HG03565 (cell line): ENCODE measurements around the gene OR52B6.
"Not testable (repeated sequence)": the region's sequence is repeated elsewhere in the genome, so short reads cannot be mapped to it uniquely, and the experiment has no call there.

Source experiments
- ATAC-seq: cut with Tn5 transposase; IDR thresholded peaks from one replicate; pipeline ENCODE4 v1.9.1; 2021; ENCODE audit warnings: mild to moderate bottlenecking, moderate library complexity; ENCODE audit not compliant: unreplicated experiment

The OR52B6 gene, protein sequence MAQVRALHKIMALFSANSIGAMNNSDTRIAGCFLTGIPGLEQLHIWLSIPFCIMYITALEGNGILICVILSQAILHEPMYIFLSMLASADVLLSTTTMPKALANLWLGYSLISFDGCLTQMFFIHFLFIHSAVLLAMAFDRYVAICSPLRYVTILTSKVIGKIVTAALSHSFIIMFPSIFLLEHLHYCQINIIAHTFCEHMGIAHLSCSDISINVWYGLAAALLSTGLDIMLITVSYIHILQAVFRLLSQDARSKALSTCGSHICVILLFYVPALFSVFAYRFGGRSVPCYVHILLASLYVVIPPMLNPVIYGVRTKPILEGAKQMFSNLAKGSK

DNA sequence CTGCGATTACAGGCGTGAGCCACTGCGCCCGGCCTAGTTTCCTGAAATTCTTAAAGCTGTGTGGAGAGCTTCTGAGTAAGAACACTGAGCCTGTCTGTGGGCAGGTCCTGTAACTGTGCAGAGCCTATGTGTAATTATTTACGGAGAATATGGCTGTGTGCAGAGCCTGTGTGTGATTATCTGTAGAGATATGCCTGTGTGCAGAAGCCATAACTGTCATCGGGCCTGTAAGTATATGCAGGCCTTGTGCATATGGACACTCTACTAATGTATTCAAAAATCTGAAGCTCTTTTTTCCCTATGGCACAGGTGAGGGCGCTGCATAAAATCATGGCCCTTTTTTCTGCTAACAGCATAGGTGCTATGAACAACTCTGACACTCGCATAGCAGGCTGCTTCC, at the start of gene OR52B6:
Gene OR52B6, plus strand, starts transcription at position 301 of the 400 bp plus-strand sequence. Its CDS starts 0 bp downstream, at position 301.
- no peak for ATAC-seq

DNA sequence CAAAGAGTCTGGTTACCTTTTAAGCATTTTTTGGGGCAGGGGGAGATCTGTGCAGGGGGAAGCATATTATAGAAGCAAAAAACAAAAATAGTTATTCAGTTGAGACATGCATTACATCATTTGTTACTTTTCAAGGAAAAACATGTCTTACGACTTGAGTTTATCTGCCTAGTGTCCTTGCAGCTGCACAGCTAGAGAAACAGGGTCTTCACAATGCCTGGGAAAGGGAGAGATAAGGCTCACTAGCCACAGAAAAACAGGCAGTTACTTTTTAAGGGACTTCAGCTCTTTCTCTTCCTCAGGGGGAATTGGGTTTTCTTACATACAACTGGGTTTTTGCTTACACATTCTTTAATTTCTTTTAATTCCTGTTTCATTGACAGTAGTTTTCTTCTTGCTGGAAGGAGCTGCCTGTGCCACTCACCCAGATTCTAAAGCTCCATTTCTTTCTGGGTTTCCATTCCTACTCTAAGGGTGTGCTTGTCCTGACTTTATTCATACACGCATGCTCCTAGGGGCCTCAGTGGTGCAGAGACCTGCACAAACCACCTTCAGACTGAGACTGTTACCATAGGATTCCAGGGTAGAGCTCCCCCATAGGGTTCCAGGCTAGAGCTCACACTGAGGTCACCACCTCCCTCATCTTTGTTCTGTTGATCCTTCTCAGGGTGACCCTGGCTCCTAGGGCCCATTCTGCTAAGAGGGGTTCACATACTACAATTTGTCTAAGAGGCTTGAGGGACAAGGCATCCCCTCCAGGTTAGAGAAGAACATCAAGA, 49.4 kb upstream of the OR52B6 start:
- no peak for ATAC-seq

DNA sequence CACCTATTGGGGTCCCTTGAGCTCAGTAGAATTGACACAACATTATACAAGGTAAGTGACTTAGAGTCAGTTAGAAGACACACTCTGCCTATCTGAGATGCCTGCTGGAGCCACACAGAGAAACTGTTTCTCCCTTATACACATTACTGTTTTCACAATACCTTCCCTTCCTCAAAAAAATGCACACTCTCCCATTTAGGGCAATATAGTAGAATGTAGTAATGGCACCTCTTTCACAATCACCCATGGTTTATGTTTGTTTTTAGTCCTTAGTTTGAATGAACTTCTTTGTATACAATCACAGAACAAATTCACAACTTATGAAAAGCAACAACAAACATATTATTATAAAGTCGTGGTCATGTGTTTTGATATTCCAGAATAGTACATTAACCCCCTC, 46.6 kb upstream of the OR52B6 start:
- no peak for ATAC-seq

DNA sequence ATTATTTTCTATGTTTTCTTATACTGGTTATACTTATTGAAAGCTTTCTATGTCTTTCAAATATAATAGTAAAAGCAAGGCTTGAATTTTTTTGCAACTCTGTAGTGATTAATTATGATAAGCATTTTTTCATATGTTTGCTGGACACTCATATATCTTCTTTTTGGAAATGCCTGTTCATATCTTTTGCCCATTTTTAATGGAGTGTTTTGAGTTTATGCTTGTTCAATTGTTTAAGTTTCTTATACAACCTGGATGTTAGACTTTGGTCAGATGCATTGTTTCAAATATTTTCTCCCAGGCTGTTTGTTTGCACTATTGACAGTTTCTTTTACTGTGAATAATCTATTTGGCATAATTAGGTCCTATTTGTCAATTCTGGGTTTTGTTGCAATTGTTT, 44.2 kb upstream of the OR52B6 start:
- no peak for ATAC-seq

DNA sequence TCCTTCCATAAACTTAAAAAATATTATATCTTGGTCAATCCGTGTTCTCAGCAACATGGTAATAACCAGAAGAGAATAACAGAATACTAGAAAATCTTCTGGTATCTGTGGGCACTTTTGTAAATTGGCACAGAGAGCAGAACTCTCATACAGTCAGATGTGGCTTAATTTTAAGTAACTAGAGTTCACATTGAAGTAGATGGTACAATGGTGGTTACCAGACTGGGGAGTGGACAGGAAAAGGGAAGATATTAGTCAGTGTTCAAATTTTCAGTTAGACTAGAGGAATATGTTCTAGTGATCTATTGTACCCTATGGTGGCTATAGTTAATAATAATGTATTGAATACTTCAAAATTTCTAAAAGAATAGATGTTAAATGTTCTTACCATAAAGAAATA, 39.2 kb upstream of the OR52B6 start:
- ATAC-seq = no peak

DNA sequence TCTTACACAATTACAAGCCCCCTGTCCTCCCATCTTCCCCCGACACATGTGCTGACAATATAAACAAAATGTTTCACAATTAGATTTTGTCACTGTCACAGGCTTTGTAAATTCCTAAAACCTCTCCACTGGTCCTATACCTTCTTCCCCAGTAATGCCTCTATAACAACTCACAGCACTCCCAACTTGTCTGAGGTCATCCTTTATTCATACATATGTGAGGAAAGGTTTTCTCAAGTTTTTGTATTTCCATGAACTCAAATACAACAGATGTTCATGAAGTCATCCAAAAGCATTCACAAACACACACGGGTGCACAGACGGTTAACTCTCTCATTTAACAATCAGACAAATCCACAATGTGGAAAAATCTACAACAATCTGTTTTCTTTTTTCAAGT, 34.2 kb upstream of the OR52B6 start:
- ATAC-seq = no peak

DNA sequence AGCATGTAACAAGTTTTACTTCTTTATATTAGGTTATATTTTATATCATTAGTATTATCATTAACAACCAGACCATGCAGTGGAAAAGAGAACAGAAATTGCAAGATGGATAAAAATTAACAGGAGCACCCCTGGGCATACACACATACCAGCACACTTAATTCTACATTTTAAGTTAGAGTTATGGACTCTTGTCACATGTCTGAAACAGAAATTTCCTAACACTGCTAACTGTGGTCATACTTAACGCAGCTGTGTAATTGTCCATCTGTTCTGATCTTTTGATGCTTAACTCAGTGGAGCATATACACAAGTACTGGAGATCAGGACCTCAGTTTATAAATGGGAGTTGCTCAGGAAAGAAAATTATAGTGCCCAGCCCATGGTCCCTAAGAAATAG, 32.7 kb upstream of the OR52B6 start:
- ATAC-seq = peak; percentile 35

DNA sequence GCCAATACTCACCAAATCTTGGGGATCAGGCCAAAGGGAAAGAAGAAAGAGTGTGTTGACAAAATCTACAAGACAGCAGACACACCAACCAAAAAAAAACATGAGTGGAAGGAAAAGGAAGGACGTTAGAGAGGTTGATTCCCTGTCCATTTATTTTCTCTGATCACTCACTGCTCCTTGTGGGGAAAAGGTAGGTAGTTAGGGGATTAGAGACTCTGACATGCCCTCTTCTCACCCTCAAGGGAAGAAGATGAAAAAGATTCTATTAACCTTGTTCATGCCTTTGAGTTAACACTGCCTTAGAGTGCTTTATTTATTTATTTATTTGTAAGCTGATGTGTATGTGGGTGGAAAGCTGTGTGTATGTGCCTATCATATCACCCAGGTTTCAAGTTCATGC, 32.2 kb upstream of the OR52B6 start, which contains the start of gene OR52H1:
Gene OR52H1, minus strand, starts transcription at position 101 of the 400 bp plus-strand sequence. CDS start 3,035 bp downstream, outside the sequence.
- no peak for ATAC-seq

DNA sequence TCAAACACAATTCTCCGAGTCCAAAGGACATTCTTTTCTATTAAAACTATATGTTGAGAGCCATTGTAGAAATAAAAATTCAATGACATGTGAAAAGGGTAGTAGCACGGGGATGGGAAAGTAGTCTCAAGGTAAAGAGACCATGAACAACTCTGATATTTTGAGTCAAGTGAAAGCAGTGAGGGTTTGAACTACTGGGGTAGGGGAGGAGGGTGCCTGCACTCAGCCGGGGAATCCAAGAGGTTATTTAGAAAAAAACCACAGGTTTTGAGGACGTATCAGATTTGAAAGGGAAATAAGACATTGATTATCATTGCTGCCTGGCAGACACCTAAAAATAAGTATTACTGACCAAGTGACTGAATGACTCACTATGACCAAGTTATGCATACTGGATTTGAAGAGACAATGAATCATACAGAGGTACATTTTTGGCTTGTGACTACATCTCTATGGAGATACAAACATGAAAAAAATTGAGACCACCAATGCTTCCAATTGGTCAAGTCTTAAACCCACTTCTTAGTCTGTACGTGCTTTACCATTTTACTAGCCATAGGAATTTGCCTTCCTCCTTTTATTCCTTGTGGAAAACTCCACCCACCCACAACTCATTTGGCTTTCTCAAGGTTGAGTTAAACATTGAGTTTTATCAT, 30.1 kb upstream of the OR52B6 start:
- ATAC-seq = peak; percentile 62

DNA sequence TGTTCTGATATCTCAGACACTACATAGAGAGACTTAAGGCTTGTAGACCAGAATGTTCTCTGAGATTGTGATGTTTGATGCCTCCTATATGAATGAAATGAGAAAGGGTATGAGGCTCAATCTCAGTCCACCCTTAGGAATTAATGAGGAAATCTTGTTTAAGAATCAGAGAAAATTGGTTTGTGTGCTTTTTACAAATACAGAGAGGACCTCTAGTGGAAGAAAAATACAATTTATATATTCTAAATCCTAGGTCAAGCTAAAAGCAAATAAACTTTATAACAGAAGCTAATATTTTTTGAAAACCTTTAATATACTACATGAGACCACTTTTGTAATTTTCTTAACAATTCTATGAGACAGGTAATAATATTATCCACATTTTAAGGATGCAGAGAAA, 27.3 kb upstream of the OR52B6 start:
- ATAC-seq = no peak

DNA sequence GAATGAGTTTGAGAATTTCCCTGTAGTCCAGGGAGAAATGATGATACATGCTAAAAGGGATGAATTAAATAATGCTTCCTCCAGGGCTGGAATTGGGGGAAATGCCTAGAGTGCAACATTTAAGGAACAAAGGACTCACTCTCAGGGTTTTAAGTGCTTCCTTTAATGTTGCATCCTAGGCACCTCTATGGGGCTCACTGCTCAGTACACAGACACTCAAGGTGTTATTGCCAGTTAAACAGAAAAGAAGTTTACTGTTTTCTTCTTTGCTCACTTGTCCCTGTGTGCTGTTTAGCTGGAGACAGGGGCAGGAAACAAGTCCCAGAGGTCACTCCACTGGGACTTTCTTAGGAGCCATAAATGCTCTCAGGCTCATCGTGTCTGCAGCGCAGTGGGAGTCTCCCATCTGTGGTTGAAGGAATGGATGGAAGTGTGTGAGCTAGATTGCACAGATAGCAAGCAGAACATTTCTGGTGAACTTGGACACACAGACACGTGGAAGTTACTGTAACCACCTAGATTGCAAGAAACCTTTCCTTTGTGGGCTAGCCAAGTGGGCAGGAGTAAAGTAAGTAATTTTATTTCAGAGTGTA, 24.0 kb upstream of the OR52B6 start:
- ATAC-seq = no peak

DNA sequence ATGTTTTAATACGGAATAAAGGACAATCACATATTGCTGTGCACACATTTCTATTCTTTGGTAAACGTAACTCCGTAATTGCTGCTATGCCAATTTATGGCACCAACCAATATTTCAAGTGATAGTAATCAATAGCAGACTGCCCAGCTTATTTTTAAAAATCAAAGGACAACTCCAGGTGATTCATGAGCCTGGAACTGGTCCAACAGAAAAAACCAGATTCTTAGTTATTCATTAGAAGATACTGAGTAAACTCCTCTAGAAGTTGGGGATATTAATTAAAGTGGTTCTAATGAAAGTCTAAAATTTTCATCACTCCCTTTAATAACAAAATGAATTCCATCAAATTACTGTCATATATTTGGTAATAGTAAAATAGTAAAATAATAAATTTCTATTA, 22.9 kb upstream of the OR52B6 start:
- no peak for ATAC-seq

DNA sequence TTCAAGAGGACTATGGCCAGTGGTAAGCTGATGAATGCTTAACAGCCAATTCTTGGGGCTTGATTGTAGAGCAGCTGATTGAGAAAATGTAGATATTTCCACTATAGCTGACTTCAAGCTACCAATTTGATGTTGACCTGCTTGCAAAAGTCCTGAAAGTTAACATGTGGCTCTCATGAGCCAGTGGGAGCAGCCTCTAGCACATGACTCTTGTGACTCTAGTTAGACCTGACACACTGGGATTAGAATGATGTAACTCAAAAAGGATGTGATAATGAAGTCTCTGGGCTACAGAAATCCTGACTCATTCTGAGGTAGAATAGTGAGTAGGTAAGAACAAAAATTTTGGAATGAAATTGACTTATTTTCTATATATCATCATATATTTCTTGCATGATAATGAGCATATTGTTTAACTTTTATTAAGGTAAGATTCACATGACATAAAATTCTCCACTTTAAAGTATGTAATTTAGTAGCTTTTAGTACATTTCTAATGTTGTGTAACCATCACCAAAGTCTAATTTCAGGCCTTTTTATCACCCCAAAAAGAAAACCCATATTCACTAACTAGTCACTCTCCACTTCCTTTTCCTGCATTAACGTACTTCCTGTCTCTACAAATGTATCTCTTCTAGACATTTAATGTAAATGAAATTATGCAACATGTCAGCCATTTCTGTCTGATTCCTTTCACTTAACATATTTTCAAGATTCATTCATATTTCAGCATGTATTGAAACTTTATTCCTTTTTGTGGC, 16.2 kb upstream of the OR52B6 start:
- ATAC-seq = no peak

DNA sequence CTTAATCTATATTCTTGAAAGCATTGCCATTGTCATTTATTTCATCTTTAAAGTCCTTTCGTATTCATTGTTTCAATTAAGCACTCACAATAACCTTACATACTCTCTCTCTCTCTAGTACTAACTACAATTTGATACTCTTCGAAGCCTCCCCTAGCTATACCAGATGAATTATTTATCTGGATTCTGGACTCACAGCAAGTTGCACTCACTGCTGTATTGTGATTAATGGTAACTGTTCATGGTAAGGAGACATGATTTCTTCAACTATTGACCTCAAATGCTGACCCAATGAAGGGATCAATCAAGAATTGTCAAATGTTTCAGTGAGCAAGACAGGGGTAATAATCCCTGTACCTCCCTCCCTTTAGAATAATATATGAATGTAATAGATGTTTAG, 6.0 kb upstream of the OR52B6 start:
- ATAC-seq = no peak

DNA sequence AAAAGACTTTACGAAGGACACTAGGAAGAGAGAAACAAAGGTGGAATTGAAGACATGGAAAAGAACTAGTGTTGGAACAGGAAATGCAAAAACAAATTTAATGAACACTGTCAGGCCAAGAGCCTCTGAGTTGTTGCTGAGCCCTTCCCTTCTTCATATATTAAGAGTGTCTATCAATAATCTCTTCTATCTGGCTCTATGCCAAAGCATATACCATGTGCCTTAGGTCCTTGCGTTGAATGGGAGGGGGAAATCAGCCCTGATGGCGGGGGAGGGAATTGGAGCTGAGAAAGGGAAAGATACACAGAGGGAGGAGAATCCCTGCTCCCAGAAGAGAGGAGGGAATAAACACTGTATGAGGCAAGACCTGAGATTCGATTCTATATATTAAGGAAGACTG, 5.5 kb upstream of the OR52B6 start:
- no peak for ATAC-seq

DNA sequence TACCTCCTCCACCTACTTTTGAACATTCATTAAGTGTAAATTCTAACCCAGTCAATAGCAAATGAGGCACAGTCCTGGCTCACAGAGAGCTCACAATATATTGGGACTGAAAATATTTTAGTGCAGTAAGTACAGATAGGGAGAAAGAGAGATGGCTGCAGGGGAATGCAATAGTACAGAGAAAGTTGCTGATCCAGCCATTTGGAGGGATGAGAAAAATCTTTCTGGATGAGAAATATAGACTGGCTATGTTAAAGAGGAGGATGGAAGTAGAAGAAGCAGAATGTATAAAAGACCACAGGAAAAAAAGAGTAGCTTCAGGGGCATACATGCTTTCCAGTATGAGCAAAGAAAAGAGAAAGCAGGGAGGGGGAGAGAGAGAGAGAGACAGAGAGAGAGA, 3.6 kb upstream of the OR52B6 start:
- no peak for ATAC-seq

DNA sequence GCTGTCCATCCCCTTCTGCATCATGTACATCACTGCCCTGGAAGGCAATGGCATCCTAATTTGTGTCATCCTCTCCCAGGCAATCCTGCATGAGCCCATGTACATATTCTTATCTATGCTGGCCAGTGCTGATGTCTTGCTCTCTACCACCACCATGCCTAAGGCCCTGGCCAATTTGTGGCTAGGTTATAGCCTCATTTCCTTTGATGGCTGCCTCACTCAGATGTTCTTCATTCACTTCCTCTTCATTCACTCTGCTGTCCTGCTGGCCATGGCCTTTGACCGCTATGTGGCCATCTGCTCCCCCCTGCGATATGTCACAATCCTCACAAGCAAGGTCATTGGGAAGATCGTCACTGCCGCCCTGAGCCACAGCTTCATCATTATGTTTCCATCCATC, 337 bp downstream of the OR52B6 start:
- no peak for ATAC-seq

DNA sequence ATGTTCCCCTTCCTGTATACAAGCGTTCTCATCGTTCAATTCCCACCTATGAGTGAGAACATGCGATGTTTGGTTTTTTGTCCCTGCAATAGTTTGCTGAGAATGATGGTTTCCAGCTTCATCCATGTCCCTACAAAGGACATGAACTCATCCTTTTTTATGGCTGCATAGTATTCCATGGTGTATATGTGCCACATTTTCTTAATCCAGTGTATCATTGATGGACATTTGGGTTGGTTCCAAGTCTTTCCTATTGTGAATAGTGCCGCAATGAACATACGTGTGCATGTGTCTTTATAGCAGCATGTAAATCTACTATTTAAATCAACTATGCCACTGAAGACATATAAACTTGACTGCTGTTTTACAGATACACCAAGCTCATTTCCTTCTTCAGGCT, 3.8 kb downstream of the OR52B6 start:
- ATAC-seq = not testable (repeated sequence)

DNA sequence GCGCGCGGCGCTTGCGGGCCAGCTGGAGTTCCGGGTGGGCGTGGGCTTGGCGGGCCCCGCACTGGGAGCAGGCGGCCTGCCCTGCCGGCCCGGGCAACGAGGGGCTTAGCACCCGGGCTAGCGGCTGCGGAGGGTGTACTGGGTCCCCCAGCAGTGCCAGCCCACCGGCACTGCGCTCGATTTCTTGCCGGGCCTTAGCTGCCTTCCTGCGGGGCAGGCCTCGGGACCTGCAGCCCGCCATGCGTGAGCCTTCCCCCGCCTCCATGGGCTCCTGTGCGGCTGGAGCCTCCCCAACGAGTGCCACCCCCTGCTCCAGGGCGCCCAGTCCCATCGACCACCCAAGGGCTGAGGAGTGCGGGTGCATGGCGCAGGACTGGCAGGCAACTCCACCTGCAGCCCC, 9.2 kb downstream of the OR52B6 start:
- ATAC-seq = not testable (repeated sequence)

DNA sequence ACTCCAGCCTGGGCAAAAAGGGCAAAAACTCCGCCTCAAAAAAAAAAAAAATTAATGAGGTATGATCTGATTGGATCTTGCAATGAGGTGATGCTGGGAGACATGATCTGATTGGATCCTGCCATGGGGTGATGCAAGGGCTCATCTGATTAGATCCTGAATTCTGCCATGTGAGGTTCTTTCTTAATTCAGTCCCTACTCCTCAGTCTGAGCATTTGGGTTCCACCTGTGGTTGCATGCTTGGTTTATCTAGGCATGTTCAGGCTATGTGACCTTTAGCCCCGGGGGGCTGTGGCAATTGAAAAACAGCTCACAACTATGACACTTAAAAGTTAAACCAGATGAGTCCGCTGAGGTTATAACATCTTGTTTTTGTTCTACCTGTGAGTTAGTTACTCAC, 10.9 kb downstream of the OR52B6 start:
- ATAC-seq = no peak

DNA sequence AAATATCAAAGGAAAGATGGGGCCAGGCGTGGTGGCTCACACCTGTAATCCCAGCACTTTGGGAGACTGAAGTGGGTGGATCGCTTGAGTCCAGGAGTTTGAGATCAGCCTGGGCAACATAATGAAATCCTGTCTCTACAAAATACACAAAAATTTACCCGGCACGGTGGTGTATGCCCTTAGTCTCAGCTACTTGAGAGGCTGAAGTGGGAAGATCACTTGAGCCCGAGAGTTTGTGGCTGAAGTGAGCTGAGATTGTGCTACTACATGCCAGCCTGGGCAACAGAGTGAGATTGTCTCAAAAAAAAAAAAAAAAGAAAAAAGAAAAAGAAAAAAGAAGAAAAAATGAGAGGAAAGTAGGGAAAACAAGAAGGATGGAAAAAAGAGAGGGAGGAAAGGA, 11.9 kb downstream of the OR52B6 start:
- no peak for ATAC-seq
